RCC 7860 (cell line): ENCODE results near the gene DPYSL4.

Experiments
- DNase-seq: peaks from one replicate; pipeline ENCODE4 v3.0.0-alpha.2; 2015; ENCODE audit warnings: low spot score
- FAIRE-seq: peaks from 2 replicates; lab custom pipeline; 2012; peaks lifted over from hg19 to GRCh38; lab: Jason Lieb, UNC

DPYSL4 gene

DNA sequence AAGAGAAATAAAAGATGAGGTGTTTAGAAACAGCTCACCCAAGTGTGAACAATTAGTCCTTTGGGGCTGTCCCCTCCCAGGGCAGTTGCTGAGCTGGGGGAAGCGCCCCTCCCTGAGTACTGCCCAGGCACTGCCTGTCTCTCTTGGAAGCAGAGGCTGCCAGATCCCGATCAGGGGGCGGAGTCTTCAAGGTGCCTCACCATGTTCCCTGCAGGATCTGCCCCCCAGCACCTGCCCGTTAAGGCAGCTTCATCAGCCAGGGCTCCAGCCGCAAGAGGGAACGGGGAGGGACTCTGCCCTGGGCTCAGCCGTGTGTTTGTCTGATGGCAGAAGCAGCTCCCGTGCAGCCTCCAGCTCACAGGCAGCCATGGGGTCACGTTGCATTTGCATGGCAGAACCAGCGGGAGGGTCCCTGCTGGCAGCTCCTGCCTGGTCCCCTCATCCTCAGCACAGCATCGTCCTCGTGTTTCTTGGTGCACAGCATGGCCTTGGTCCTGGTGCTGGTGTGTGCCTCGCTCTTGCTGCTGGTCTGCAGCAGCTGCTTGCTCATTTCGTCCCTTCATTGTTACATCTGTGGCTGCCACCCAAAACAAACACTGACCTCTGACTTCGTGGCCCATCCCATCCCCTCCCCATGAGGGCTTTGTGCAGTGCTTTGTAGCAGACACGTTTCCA, 10.7 kb upstream of the DPYSL4 start:
- DNase-seq (no peak), FAIRE-seq (no peak)

DNA sequence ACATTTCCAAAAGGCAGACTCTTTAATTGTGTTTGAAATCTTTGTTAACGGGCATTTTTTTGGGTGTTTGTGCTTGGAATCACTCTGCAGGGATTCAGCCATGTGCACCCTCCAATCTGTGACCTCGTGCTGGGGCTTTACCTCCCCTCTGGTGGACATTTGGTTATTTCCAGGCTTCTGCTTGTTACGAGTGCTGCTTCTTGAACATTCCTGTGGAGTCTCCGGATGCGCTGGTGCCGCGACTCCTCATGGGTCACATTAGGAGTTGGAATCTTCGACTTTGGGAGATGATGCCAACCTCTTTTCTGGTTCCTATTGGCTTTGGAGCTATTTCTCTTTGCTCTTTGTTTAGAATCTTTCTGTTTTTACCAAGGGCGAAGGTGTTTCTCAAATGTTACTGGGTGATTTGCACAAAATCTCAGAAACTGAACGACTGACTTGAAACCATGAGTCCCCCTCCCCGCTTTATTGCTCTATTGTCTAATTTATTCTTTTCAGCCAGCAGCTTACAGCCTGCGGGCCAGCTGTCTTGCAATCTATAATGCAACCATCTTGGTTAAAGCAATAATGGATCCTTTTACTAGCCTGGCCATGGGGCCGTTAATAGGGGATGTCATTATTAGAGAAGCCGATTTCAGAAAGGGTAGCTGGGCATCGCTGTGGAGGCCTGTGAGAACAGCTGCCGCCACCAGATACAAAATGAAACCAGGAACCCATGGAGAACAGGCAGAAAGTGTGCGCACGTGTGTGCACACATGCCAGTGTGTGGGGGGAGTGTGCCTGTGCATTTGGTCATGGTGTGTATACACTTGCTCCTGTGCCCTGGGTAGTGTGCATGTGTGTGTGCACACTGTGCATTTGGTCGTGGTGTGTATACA, 9.9 kb upstream of the DPYSL4 start:
- DNase-seq, result no peak
- no peak for FAIRE-seq

DNA sequence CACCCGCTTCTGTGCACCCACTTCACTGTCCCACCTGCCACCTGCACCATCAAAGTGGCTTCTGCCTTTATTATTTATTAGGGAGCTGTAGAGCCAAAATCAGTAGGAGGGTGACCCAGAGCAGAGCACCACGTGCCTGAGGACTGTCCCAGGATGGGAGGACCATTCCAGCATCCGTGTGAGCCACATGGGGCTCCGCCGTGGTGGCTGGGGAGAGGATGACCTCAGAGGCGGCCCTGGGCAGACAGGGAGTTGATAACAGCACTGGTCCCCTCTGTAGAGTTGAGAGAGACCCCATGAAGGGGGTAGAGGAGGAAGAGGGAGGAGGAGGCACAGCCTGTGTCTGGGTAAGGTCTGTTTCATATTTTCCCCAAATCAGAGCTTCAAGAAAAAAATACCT, 8.7 kb upstream of the DPYSL4 start:
- DNase-seq, result no peak
- no peak for FAIRE-seq

DNA sequence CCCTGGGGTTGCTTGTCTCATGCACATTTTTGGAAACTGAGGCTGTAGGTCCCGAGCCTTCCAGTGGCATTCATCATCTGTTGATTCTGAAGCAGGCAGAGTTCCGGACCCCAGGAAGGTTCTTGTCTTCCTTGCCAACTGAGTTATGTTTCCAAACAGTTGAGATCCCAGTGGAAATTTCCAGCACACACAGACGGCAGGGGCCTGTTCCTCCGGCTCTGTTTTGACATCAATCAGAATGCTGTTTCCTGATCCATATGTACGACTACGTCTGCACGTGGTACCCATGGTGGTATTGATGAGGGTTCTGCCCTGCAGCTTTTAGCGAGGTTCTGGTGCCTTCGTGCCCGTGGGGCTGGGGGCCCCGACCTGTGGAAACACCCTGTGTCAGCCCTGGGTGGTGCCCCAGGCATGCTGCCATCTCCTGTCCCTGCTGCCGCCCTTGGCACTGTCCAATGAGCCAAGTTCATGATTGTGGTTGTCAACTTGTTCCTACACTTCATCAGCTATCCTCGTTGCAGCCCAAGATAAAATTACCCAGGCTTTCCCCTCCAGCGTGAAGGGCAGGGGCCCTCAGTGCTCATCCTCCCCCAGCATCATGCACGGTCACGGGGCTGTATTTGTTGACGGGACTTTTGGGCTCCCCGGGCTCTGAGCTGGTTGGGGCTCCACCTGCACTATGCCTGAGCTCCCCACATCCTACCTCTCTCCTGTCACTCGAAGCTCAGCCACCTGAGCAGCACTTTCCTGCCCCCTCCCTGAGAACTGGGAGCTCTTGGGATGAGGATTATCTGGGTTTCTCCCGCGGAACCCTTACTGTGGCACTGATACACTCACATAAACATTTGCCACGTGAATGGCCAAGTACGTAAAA, 7.8 kb upstream of the DPYSL4 start:
- DNase-seq (no peak), FAIRE-seq (no peak)

DNA sequence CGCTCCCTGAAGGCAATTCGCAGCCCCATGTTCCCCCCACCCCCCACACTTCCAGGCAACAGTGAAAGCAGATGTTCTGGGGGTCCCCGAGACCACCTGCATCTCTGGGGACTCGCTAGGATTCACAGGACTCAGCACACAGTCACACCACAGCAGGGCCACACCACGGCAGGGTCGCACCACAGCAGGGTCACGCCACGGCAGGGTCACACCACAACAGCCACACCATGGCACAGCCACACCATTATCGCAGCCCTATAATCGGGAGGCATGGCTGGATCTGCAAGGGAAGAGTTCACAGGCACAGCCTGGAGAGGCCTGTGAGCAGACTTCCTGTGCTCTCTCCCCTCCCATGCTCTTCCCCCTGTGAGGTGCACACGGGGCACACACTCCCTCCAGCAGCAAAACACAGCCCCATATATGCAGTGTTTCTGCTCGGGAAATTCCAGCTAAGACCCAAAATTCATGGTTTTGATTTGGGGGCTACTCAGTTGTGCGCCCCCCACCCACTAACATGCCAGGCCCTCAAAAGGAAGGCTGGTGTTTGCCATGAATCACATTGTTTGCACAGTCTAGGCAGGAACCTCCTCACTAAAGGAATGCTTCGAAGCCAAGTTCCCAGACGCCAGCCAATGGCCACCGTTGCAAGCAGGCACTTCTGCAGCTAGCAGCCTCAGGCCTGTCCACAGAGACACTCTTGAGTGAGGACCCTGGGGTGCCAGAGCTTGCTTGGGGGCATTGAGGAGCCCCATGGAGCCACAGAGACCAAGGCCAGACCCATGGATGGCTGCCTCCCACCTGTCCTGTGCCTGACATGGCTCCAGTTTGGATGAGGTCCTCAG, 7.0 kb upstream of the DPYSL4 start:
- FAIRE-seq (no peak), DNase-seq (no peak)

DNA sequence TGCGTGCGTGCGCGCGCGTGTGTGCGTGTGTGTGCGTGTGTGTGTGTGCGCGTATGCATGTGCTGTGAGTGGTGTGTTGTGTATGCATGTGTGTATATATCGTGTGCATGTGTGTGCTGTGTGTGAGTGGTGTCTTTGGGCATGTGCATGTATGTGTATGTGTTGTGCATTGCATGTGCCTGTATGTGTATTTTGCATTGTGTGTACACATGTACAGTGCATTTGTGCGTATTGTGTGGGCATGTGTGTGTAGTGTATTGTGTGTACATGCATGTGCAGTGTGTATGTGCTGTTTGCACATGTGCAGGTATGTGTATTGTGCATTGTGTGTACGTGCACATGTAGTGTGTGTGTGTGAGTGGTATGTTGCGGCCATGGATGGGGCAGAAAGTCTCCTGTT, 6.0 kb upstream of the DPYSL4 start:
- no peak for FAIRE-seq

DNA sequence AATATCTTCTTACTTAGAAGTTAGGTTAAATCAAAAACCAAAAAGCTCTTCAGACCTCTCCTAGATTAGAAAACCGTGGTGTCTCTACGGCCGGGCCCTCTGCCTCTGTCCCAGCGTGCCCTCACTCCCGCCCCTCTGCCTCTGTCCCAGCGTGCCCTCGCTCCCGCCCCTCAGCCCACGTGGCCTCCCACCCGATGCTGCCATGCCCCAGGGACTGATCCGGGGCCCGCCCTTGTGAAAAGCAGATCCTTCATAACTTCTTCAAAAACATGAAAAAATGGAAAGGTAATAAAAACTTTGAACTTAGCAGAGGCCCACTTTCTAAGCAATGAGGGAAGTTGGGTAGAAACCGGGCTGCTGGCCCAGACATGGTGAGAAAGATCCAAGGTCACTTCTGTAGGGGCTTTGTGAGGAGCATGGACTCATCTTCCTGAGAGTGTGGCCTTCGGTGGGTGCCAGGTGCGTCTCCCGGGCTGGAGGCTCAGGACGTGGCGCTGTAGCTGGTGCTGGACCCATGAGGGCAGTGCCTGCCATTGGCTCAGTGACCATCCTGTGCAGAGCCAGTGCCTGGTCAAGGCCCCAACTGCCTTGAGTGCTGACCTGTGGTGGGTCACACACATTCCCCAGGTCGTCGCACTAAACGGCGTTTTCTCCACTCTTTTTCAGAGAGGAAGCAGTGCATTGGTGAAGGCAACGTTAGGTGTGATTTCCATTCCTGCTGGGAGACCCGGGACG, 4.9 kb upstream of the DPYSL4 start:
- FAIRE-seq, result no peak

More for the DNA sequence above, 6.0 kb upstream of the DPYSL4 start:
- no peak for DNase-seq

DNA sequence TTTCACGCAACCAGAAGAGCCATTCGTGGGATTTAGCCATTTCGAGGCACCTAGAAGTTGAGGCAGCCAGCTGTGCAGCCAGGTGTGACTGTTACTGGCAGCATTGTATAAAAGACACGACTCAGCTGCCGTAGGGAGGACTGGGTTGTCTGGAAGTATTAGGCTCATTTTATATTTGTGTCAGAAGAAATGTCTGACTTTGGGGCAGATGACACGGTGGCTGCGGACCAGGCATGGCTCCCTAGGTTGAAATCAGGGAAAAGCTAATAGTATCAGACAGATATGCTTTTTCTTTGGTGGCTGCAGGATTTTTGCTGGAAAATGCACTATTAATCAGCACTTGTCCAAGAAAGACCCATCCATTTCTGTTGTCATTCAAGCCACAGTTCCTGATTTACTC, 4.2 kb upstream of the DPYSL4 start:
- no peak for DNase-seq
- no peak for FAIRE-seq

More for the DNA sequence above, 4.9 kb upstream of the DPYSL4 start:
- no peak for DNase-seq

DNA sequence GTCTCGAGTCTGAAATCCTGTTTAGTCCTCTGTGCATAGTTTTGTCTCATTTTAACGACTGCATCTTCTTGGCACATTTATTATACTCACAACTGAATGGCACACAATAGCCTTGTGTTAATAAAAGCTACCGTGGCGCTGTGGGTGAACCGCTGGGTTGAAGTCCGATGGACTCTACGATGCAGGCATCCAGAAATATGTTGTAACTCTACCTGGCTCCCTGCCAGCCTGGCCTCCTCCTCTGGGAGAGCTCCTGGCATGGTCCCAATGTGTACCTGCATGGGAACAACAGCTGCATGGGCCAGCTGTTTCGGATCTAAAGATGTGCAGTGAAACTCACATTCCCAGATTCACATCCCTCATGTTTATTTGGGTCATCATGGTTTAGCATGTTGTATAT, 3.7 kb upstream of the DPYSL4 start:
- FAIRE-seq (no peak), DNase-seq (no peak)

DNA sequence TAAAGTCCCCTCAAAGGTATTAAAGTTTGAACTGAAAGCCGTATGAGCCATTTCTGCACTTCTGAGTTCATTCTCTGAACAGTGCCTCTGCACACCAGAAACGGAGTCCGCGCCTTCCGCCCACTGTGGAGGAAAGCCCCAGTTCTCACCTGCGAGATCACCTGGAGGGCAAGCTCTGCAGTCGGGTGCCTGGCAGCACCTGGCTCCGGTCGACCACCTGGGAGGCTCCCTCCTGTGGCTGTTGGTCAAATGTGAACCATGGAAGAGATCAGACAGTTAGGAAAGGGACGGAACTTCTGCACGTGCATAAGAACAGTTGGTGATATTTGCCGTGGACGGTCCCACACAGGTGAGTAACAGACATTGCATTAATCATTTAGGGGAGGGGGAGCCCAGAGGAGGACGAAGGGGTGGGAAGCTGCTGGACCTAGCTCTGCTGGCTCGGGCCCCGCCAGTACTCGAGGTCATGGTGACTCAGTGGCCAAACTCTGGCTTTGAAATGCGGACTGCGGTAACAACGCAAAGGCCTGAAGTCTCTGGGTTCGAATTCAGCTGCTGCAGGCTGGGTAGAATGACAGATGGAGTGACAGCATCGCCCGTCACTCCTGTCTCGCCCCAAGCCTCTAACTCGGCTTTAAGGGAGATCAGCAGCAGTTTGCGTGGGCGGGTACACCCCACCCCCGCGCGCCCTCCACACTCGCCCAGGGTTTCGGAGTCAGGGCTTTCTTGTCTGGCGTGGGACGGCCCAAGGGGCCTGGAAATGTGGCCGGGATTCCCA, 1.7 kb upstream of the DPYSL4 start:
- FAIRE-seq, result no peak
- DNase-seq, result no peak

DNA sequence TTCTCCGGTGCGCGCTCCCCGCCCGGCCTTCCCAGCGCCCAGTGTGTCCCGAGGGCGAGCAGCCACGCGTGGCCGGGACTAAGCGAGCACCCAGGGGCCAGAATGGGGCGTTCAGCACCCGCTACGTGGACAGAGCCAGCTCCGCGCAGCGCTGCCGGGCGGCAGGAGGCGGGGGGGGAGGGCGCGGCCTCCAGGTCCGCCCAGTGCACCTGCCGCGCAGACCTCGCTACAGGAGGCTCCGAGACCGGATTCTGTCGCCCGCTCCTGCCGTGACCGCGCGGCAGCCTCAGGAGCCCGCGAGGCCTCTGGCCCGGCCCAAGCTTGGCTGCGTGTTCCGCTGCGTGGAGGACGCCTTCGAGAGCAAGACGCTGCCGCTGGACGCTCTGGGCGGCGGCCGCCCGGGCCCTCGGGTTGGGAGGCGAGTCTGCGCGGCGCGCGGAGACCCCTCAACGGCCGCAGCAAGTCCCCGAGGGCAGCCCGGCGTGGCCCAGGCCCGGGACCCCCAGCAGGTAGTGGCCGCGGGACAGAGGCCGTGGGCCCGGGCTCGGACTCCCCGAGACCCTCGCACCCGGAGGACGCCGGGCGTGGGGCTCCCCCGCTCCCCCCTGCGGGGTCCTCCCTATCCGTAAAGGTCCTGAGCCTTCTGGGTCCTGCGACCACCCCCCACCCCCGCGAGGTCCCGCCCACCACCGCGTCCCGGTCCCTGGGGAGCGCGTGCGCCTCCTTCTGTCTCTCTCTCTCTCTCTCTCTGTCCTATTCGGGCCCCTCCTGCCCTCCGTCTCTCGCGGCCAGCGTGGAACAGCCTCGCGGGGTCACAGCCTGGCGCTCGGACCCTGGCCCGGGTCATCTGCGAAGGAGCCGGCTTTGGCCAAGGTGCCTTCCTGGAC, 904 bp upstream of the DPYSL4 start:
- no peak for DNase-seq
- FAIRE-seq, result no peak

DNA sequence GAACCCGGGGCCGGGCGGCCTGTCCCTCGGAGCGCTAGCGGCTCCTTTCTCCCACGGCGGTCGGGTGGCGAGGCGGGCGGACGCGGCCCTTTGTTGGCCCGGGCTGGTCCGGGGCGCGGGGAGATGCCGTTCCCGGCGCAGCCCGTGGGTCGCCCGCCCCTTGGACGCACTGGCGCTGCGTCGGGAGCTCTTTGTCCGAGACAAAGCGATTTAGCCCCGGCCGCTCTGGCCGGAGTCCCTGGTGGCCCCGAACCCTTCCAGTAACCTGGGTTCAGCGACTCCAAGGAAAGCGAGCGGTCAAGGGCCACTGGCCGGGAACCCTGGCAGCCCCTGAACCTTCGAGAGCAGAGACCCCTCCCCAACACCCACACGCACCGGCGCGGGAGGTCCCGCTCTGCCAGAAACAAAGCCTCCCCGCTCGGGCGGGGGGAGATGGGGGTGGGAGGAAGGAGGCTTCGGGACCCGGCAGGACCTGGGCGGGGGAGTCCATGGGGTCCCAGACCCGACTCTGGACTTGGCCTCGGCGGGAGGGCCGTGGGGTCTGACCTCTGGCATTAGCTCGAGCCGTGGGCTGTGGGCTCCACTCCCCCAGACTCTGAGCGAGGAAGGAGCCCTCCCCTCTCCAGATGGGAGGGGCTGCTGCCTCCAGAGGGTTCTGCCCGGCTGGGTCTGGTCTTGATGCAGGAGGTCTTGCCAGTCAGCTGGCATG, 836 bp downstream of the DPYSL4 start:
- FAIRE-seq (no peak), DNase-seq (no peak)

DNA sequence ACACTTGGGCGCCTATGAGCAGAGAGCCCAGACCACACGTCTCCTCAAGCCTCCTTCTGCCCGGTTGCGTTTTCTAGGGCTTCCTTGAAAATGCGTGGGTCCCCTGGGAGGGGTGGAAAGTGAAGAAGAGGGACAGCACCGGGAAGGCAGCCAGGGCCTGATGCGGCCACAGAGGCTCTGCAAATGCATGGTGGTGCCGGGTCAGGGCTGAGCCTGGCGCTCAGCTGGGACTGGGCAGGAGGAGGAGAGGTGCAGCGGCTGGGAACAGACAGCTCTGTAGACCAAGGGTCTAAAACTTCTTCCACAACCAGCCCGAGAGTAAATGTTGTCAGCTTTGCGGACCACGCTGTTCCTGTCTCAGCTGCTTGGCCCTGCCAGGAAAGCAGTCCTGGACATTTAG, 1.6 kb downstream of the DPYSL4 start:
- no peak for FAIRE-seq
- DNase-seq, result no peak

DNA sequence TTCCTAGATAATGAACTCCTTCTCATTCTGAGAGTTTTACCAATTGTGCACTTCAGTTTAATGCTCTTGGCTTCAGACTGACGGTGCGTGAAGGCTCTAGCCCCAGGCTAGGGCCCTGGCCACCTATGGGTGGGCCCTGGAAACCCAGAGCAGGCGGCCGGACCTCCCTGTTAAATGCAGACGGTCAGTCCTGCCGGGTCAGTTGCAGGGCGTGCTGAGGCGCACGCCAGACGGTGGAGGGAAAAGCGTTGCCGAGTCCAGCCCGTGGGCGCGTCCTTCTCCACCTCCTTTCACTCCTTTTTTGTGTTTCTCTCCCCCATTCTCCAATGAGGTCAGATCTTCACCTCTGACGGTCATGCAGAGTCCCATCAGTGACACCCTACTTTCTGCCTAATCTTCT, 2.3 kb downstream of the DPYSL4 start:
- DNase-seq (no peak), FAIRE-seq (no peak)

DNA sequence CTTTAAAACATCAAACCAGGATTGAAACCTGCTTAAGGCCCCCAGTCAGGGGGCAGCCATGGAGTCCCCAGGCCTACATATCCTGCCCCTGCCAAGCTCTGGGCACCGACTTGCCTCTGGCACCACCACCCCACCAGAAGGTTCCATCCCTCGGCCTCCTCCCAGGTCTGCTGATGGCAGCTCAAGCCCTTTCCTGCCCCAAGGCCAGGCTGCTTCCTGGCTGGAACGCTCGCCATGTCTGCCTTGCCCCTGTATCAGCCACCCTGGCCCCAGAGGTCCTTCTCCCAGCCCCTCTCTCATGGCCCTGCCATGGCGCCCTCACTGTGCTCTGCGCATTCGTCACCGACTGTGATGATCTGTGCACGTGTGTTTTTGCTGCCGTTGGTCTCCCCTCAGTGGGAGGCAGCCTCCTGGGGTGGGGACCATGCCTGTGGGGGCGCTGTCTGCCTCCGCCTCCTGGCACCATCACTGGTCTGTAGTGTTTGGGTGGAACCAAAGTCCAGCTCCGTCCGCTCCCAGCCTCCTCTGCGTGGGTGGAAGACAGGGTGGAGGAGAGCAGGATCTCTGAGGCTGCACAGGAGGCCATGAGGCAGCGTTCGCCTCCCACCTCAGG, 3.2 kb downstream of the DPYSL4 start:
- DNase-seq, result no peak
- FAIRE-seq, result no peak

DNA sequence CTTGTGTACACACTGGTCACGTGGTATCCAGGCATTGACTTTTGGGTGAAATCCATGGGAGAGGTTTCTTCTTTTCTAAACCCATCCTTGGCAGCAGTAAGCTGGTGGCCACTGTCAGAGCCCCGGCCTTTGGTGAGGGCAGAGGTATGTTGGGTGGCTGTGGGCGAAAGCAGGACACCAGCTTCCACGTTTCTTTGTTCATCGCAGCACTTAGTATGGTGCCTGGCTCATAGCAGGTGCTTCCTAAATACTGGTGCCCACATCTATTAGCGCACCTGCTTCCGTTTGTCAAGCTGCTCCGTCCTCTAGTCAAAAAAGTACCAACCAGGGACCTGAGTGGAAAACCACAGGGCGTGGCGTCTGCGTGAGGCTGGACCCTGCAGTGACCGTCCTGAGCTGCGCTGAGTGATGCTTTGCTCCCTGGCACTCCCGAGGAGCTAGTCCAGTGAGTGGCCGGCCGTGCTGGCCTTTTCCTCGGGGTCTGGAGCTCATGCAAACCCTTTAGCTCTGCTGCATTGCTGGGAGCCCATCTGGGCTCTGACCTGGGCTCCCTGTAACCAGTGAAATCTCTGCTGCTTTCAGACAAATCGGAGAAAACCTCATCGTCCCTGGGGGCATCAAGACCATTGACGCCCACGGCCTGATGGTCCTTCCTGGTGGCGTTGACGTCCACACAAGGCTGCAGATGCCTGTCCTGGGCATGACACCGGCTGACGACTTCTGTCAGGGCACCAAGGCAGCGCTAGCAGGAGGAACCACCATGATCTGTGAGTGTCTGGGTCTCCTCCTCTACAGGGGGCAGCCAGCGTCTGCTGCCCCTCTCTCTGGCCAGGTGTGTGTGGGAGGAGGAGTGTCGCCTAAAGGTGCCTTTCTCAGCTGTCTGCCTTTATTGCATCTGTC, 5.6 kb downstream of the DPYSL4 start:
- DNase-seq (no peak), FAIRE-seq (no peak)
